Activated CD4-positive, CD25-positive, alpha-beta regulatory T cell treated with anti-CD3 and anti-CD28 coated beads, Interleukin-2, amount 50 U/mL, for 16 hours (primary cell): ENCODE data around the gene GALK1.
A peak's percentile ranks its signal among the peaks of the same experiment; 100 is the strongest.

Experiments
- DNase-seq: peaks from one replicate; pipeline ENCODE4 v3.0.0-alpha.2; 2020; ENCODE audit warnings: low read depth, low spot score

The GALK1 gene

DNA sequence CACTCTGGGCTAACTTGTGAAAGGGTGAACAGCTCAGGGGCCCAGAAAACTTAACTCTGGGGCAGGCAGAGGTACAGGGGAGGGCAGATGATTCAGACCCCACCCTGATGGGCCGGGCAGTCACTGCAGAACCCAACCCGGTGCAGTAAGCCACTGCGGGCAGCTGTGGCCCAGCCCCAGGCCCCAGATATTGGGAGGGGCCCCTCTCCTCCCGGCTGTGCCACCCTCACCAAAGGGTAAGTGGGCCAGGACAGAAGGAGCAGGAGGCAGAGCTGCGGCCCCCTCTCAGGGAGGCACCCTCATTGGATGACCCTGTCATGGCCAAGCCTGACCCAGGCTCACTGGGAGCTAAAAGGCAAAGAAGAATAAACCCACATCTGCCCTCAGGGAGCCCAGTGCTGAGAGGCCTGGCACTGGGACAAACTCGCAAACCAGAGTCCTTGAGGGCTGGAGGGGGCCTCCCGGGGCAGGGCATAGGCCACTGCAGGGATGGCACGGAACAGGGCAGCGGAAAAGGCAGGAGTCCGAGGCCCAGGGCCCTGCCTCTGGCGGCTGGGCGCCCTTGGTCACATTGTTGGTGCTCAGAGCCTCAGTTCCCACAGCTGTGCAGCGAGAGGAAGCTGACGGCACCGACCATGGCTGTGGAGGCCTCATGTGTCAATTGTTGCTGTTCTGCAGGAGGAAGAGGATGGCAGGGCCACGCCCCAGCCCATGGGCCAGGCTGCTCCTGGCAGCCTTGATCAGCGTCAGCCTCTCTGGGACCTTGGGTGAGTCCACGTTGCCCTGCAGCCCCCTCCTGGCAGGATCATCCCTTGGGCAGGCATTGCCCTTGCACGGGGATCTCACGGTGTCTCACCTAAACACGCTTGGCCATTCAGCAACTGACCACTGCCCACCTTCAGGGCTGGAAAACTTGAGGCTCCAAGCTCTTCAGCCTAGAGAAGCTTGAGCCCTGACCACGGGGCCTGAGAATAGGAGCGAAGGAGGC lies 40.7 kb downstream of the GALK1 start:
- DNase-seq: no peak

DNA sequence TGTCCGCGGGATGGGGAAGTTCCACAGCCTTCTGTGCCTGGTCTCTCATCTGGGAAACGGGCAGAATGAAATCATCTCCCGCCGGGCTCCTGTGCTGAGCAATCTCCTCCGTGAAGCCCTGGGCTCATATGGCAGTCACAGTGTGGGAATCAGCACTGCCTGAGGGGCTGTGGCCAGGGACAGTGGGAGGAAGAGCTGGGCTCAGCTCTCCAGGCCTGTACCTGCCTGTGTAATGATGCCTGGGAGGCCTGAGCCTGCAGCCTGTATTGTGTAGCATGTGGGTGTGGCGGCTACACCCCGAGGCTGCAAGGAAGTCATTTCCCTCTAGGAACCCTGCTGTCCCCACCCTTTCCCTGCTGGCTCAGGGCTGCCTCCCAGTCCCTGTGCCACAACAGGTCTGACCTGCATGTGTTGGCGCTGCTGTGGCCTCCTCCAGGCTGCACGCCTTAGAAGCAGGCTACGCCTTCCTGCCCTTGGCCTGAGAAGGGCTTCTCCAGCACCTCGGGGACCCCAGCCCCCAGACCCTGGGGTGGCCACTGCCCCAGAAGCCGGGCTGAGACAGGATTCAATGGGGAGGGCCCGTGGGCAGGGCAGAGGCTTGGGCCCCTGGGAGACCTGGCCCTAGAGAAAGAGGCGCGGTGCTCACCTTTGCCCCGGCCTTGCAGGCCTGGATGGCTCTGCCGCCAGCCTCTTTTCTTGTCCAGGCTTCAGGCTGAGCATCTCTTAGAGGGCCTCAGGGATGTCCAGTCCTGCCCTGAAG lies 41.6 kb downstream of the GALK1 start:
- DNase-seq: no peak

DNA sequence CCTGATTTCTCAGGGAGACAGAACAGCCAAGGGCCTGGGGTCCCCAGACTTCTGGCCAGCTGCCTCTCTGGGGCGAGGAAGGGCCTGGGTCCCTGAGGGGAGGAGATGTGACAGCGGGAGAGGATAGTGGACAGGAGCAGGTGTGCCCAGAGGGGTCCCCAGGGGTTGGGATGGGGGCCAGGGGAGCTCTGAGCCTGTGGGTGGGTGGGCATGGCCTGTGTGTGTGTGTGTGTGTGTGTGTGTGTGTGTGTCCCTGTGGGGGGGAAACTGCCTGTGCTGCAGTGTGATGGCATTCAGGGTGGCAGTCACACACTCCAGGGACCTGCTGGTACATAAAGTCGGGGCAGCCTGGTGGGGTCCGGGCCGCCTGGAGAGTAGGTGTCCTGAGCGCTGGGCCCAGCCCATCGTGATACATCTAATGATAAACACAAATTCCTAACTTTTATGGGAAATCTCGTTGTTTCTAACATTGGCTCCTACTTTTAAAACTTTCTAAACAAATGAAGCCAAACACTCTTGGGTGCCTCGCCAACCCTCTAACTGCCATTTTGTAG lies 42.4 kb downstream of the GALK1 start:
- no peak for DNase-seq

DNA sequence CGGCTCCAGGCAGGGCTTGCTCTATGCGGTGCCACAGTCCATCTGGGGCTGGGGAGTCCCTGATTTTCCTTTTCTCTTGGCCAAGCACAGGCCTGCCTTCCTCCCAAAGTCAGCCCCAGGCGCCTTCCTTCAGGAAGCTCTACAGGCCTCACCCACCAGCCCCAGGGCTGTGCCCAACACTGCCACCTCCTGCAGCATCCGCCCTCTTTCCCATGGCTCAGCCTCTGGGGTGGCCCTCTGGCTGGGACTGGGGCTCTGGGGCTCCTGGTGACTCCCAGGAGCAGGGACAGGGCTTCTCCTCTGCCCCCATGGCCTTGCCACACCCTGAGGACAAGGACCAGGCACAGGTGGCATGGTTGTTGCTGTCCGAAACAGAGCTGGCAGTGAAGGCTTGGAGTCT lies 42.9 kb downstream of the GALK1 start:
- DNase-seq: no peak

DNA sequence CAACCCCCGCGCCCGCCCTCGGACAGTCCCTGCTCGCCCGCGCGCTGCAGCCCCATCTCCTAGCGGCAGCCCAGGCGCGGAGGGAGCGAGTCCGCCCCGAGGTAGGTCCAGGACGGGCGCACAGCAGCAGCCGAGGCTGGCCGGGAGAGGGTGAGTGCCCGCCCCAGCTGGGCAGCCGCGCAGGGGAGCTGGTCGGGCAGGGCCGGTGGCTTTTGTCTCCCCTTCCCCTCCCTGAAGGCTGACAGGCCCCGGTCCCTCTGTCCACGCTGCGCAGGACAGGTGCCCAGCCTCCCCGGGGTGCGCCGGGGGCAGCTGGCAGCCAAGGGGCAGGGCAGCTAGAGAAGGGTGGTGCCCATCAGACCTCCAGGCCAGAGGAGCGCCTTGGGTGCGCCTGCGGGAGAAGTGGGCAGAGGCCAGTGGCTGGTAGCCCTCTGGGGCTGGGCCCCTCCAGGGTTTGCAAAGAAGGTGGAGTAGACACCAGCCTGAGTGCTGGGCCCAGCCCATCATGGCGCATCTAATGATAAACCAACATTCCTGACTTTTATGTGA lies 43.5 kb downstream of the GALK1 start:
- DNase-seq: no peak

DNA sequence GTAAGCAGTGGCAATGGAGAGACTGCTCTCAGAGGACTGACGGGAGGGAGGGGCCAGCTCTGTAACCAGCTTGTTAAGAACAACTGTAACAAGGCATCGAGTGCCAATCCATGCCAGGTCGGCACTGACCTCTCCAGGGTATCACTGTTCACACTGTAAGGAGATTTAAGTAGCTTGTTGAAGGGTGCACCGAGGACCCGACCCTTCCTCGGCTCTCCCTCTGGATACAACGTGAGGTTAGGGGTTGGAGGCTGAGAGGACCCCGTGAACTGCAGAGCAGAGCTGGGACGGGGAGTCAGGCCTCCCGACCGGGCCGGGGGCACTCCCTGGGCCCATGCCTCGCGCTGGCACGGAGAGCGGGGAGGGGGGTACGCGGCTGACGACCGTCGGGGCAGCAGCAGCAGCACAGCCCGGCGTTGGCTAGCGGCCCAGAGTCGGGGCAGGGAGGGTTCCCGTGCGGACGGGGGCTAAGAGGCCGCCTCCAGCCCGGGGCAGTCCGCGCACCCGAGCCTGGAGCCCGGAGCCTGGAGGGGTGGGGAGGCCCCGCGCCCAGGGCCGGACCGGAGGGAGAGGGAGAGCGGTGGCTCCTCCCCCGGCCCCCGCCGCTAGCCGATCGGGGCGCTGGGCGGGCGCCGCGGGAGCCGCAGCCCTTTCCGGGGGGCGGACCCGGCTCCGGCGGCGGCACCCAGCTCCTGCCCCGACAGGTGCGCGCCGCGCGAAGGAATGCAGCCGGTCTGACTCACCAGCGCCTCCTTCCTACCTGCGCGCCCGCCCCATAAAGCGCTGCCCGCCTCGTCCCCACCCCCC lies 44.1 kb downstream of the GALK1 start, which contains the start of gene ITGB4:
Gene ITGB4, plus strand, starts transcription at position 804 of the 807 bp plus-strand sequence. CDS start 3,245 bp downstream, outside the sequence.
- peak; percentile 17 for DNase-seq

DNA sequence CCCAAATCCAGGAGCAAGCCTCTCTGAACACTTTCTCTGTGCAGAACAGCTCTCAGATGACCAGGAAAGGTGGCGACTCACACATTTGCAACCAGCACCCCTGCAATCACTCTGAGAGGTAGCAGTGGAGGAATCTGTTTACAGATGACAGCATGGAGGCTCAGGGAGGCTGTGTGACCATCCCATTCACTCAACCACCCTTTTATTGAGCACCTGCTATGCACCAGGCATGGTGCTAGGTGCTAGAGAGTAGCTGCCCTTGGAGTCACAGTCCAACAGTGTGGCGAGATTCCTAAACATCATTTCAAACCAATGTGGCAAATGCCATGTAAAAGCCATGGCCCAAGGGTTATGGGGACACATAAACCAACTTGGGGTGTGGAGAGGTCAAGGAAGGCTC lies 45.3 kb downstream of the GALK1 start:
- DNase-seq: no peak

DNA sequence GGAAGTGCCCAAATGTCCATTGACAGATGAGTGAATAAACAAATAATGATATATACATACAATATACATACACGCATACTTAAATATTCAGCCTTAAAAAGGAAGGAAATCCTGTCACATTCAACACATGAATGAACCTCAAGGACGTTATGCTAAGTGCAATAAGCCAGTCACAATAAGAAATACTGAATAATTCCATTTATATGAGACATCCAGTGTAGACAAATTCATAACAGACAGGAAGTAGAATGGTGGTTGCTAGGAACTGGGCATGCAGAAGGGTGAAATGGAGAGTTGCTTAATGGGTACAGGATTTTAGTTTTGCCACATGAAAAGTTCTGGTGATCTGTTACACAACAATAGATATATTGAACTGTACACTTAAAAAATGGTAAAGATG lies 52.5 kb downstream of the GALK1 start:
- no peak for DNase-seq
